Measurements from ENCODE around the gene PDE9A. TPM values are rescaled to one million over a fixed set of nuclear protein-coding genes. Genes with fewer than 3 reads are reported as not detected.

The PDE9A gene
- total and polyA plus RNA-seq, 4 donors = 2.6 to 16.2 (median 7.8) TPM

DNA sequence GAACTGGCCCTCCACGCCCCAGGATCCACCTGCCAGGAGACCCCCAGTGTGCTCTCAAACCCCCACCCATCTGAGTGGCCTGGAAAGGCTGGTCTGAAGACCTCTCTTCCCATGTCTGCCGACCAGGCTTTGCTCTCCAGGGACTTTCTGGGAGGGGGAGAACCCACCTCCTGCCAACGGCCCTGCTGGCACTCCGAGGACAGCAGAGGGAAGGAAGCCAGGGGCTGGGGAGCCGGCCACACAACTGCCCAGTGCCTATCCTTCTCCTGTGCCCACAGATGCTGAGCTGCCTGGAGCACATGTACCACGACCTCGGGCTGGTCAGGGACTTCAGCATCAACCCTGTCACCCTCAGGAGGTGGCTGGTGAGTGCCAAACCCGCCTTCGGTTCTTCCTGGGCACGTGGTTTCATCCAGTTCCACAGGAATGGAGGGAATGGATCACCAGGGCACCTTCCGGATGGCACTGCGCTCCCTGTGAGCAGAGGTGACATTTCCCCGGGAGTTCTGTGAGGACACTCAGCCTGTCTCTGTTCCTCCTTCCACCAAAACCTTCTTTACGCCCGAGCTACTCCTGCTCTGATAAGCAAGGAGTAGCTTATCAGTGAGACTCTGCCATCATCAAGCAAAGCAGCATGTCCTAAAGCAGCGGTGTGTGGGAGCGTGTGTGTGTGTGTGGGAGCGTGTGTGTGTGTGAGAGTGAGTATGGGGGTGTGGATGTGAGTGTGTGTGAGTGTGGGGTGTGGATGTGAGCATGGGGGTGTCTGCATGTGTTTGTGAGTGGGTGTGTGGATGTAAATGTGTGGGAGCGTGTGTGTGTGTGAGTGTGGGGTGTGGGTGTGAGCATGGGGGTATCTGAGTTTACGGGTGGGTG lies 105.5 kb downstream of the PDE9A start:
- WGBS, 2 donors = 58 to 60% methylated on average over 20 of the region's 20 CpGs
- Histone ChIP-seq H3K4me1 (ENCODE audit: control insufficient read depth in 1 of 2, insufficient read depth in 2 of 2, low read length in 2 of 2) (no peaks in the 10 kb centered on the region), H3K36me3 (ENCODE audit: control insufficient read depth in 1 of 2, insufficient read depth in 2 of 2, low read length in 1 of 2) (no peaks in the 10 kb centered on the region), H3K4me3 (ENCODE audit: low read length in 2 of 2) (no peak overlapping the region), H3K27ac (ENCODE audit: low read depth in 1 of 2, low read length in 2 of 2) (no peak overlapping the region), H3K9me3 (ENCODE audit: control insufficient read depth, low read length) (no peaks in the 10 kb centered on the region), H3K27me3 (ENCODE audit: control insufficient read depth in 1 of 2, insufficient read depth in 2 of 2, low read length in 1 of 2) (no peaks in the 10 kb centered on the region)
- no peak for DNase-seq
- ATAC-seq (ENCODE audit: low FRiP score) = no peak
- intact Hi-C loops (cut with DNase I) = no loop called here

DNA sequence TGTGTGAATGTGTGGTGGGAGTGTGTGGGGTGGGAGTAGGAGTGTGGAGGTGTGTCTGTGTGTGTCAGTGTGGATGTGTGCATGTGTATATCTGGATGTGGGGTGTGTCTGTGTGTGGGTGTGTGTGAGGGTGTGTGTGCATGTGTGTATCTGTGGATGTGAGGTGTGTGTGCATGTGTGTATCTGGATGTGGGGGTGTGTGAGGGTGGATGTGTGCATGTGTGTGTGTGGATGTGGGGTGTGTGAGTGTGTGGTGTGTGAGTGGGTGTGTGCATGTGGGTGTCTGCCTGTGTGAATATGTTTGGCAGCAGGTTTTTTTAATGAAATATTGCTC lies 106.1 kb downstream of the PDE9A start:
- Histone ChIP-seq H3K4me1 (ENCODE audit: control insufficient read depth in 1 of 2, insufficient read depth in 2 of 2, low read length in 2 of 2) (no peaks in the 10 kb centered on the region), H3K4me3 (ENCODE audit: low read length in 2 of 2) (no peak overlapping the region), H3K27ac (ENCODE audit: low read depth in 1 of 2, low read length in 2 of 2) (no peak overlapping the region), H3K27me3 (ENCODE audit: control insufficient read depth in 1 of 2, insufficient read depth in 2 of 2, low read length in 1 of 2) (no peaks in the 10 kb centered on the region), H3K9me3 (ENCODE audit: control insufficient read depth, low read length) (no peaks in the 10 kb centered on the region), H3K36me3 (ENCODE audit: control insufficient read depth in 1 of 2, insufficient read depth in 2 of 2, low read length in 1 of 2) (no peaks in the 10 kb centered on the region)
- no peak for ATAC-seq (ENCODE audit: low FRiP score)
- intact Hi-C loops (cut with DNase I) = no loop called here
- DNase-seq = no peak

DNA sequence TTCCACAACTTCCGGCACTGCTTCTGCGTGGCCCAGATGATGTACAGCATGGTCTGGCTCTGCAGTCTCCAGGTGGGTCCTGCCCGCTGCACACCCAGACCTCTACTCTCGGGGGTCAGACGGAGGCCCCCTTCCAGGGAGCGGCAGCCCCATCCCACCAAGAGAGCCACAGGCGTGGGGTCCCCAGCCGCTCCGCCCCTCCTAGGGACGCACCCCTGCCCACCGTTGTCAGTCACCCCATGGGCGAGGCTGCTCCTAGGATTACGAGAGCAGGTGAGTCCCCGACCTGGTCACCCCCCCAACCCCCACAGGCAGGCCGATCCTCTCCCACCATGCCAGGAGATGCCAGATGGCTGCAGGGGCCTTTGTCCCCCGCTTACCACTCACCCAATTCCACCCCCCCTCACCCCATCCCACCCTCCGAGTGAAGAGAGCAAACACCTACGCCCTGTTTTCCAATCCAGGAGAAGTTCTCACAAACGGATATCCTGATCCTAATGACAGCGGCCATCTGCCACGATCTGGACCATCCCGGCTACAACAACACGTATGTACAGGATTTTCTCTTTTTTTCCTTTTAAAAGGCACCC lies 107.0 kb downstream of the PDE9A start:
- DNase-seq (no peak), ATAC-seq (ENCODE audit: low FRiP score) (no peak)
- intact Hi-C loops (cut with DNase I) = no loop called here
- Histone ChIP-seq H3K27me3 (ENCODE audit: control insufficient read depth in 1 of 2, insufficient read depth in 2 of 2, low read length in 1 of 2) (no peaks in the 10 kb centered on the region), H3K4me1 (ENCODE audit: control insufficient read depth in 1 of 2, insufficient read depth in 2 of 2, low read length in 2 of 2) (no peaks in the 10 kb centered on the region), H3K27ac (ENCODE audit: low read depth in 1 of 2, low read length in 2 of 2) (no peak overlapping the region), H3K4me3 (ENCODE audit: low read length in 2 of 2) (no peak overlapping the region), H3K36me3 (ENCODE audit: control insufficient read depth in 1 of 2, insufficient read depth in 2 of 2, low read length in 1 of 2) (no peaks in the 10 kb centered on the region), H3K9me3 (ENCODE audit: control insufficient read depth, low read length) (no peaks in the 10 kb centered on the region)
- 87 to 88% methylated on average over 23 of the region's 23 CpGs for WGBS, 2 donors

DNA sequence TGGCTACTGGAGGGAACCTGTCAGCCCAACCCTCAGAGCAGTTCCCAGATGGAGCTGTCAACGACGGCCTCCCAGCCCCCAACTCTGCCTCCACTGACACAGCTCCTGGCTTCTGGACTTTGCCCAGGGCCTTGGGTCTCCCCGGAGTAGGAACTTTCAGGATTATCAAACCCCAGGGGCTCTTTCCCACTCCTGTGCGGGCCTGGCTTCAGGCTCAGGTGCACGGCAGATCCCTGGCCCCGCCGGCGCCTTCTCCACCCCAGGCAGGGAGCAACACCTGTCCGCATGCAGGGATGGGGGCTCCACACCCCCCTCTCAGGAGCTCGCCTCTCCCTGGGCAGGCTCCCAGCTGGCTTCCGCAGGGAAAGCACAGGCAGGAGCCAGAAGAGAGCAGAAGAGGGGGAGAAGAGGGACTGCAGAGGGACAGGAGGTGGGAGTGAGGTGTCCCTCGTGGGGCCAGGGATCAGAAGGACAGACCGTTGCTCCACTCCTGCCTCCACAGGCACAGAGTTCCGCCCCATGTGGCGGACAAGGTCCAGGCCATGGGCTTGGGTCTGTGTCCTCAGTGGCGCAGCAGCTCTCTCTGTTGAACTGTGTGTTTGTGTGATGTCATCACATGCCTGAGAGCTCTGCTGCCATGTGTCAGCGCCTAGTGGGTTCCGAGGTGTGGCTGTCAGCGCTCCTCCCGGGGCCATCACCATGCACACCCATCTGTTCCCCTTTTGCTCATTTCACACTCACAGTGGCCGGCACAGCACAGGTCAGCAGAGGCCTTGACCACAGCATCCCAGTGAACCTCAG lies 107.7 kb downstream of the PDE9A start:
- Histone ChIP-seq H3K9me3 (ENCODE audit: control insufficient read depth, low read length) (no peaks in the 10 kb centered on the region), H3K36me3 (ENCODE audit: control insufficient read depth in 1 of 2, insufficient read depth in 2 of 2, low read length in 1 of 2) (no peaks in the 10 kb centered on the region), H3K4me1 (ENCODE audit: control insufficient read depth in 1 of 2, insufficient read depth in 2 of 2, low read length in 2 of 2) (no peaks in the 10 kb centered on the region), H3K27ac (ENCODE audit: low read depth in 1 of 2, low read length in 2 of 2) (no peak overlapping the region), H3K27me3 (ENCODE audit: control insufficient read depth in 1 of 2, insufficient read depth in 2 of 2, low read length in 1 of 2) (no peaks in the 10 kb centered on the region), H3K4me3 (ENCODE audit: low read length in 2 of 2) (no peak overlapping the region)
- intact Hi-C loops (cut with DNase I) = no loop called here
- DNase-seq (no peak), ATAC-seq (ENCODE audit: low FRiP score) (no peak)
- 81 to 87% methylated on average over 21 of the region's 21 CpGs for WGBS, 2 donors

DNA sequence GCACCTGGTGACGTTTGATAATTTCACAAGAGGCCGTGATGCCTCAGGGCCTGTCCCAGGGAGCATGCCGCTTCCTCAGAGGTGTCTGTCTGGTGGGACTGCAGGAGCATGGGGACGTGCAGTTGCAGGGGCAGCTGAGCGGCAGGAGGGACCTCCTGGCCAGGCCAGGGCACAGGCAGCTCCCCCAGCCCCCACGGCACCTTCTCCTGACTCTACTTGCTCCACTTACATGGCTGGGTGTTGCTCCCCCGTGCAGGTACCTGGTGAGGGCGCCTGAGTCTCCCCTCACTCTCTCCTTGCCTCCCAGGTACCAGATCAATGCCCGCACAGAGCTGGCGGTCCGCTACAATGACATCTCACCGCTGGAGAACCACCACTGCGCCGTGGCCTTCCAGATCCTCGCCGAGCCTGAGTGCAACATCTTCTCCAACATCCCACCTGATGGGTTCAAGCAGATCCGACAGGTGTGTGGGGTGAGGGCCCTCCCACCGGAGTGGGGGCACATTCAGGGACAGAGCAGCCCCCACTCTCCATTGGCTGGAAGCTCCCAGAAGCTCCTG lies 108.4 kb downstream of the PDE9A start:
- intact Hi-C loops (cut with DNase I) = no loop called here
- no peak for ATAC-seq (ENCODE audit: low FRiP score)
- no peak overlapping the region for H3K27ac ChIP-seq (ENCODE audit: low read depth in 1 of 2, low read length in 2 of 2)
- H3K4me1 ChIP-seq (ENCODE audit: control insufficient read depth in 1 of 2, insufficient read depth in 2 of 2, low read length in 2 of 2) = no peaks in the 10 kb centered on the region
- H3K9me3 ChIP-seq (ENCODE audit: control insufficient read depth, low read length) = no peaks in the 10 kb centered on the region
- H3K4me3 ChIP-seq (ENCODE audit: low read length in 2 of 2) = no peak overlapping the region
- H3K36me3 ChIP-seq (ENCODE audit: control insufficient read depth in 1 of 2, insufficient read depth in 2 of 2, low read length in 1 of 2) = no peaks in the 10 kb centered on the region
- WGBS, 2 donors = 94% methylated on average over 18 of the region's 18 CpGs
- DNase-seq = no peak
- no peaks in the 10 kb centered on the region for H3K27me3 ChIP-seq (ENCODE audit: control insufficient read depth in 1 of 2, insufficient read depth in 2 of 2, low read length in 1 of 2)

DNA sequence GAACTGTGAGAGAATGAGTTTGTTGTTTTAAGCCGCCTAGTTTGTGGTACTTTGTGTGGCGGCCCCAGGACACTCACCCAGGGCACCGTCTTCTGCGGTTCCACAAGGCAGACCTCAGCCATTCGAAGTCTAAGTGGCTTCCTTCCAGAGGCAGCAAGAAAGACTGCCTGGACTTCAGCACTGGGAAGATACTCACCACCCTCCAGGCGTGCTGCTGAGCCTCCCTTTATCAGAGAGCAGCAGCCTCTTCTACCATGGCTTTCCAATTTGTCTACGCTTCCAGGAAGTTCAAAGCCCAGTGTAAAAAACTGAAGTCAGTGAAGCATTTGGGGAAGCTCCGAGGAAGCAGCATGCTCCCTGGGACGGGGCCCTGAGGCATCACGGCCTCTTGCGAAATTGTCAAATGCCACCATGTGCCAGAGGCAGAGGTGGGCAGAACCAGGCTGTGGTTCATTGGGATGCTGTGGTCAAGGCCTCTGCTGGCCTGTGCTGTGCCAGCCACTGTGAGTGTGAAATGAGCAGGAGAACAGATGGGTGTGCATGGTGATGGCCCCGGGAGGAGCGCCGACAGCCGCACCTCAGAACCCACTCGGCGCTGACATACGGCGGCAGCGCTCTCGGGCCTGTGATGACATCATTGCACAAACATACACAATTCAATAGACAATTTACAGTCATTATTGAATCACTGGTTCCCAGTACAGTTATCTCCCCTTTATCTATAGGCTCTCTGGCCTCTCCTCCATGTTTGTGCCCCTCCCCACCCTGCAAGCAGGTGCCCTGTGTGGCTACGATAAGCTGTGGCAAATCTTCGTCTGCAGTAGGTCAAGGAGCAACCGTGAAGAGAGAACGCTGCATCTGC lies 110.4 kb downstream of the PDE9A start:
- WGBS, 2 donors = 94% methylated on average over 25 of the region's 25 CpGs
- DNase-seq (peak in 1 of 2 donors; percentile 75), ATAC-seq (ENCODE audit: low FRiP score) (no peak)
- intact Hi-C loops (cut with DNase I) = no loop called here
- H3K4me1 ChIP-seq (ENCODE audit: control insufficient read depth in 1 of 2, insufficient read depth in 2 of 2, low read length in 2 of 2) = no peaks in the 10 kb centered on the region
- no peak overlapping the region for H3K27ac ChIP-seq (ENCODE audit: low read depth in 1 of 2, low read length in 2 of 2)
- no peak overlapping the region for H3K4me3 ChIP-seq (ENCODE audit: low read length in 2 of 2)
- no peaks in the 10 kb centered on the region for H3K36me3 ChIP-seq (ENCODE audit: control insufficient read depth in 1 of 2, insufficient read depth in 2 of 2, low read length in 1 of 2)
- H3K27me3 ChIP-seq (ENCODE audit: control insufficient read depth in 1 of 2, insufficient read depth in 2 of 2, low read length in 1 of 2) = no peaks in the 10 kb centered on the region
- H3K9me3 ChIP-seq (ENCODE audit: control insufficient read depth, low read length) = no peaks in the 10 kb centered on the region

DNA sequence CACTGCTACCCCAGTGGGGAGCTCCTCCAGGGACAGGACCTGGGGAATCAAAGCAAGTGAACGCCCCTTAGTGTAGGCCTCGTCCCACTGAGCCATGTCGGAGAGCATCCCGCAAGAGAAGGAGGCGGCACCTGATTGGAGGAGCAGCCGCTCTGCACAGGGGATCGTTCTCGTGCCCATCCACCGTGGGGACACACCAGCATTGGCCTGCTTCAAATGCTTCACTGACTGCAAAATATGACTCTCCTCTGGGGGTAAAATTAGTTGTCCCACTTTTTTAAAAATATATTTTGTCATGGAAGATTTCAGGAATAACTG lies 111.0 kb downstream of the PDE9A start:
- H3K4me1 ChIP-seq (ENCODE audit: control insufficient read depth in 1 of 2, insufficient read depth in 2 of 2, low read length in 2 of 2) = no peaks in the 10 kb centered on the region
- H3K9me3 ChIP-seq (ENCODE audit: control insufficient read depth, low read length) = no peaks in the 10 kb centered on the region
- ATAC-seq (ENCODE audit: low FRiP score) (no peak), DNase-seq (no peak)
- no peaks in the 10 kb centered on the region for H3K27me3 ChIP-seq (ENCODE audit: control insufficient read depth in 1 of 2, insufficient read depth in 2 of 2, low read length in 1 of 2)
- no peaks in the 10 kb centered on the region for H3K36me3 ChIP-seq (ENCODE audit: control insufficient read depth in 1 of 2, insufficient read depth in 2 of 2, low read length in 1 of 2)
- WGBS, 2 donors = 95 to 96% methylated on average over 9 of the region's 9 CpGs
- H3K4me3 ChIP-seq (ENCODE audit: low read length in 2 of 2) = no peak overlapping the region
- no peak overlapping the region for H3K27ac ChIP-seq (ENCODE audit: low read depth in 1 of 2, low read length in 2 of 2)
- intact Hi-C loops (cut with DNase I) = no loop called here

DNA sequence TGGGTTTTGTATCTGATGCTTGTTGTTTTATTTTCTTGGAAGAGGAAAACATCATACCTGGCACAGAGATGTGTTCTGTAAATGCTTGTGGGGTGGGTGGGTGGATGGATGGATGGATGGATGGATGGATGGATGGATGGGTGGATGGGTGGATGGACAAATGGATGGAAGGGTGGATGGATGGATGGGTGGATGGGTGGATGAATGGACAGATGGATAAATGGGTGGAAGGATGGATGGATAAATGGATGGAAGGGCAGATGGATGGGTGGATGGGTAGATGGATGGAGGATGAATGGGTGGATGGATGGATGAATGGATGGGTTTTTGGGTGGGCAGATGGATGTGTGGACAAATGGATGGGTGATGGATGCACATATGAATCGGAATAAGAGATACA lies 111.5 kb downstream of the PDE9A start:
- Histone ChIP-seq H3K27ac (ENCODE audit: low read depth in 1 of 2, low read length in 2 of 2) (no peak overlapping the region), H3K27me3 (ENCODE audit: control insufficient read depth in 1 of 2, insufficient read depth in 2 of 2, low read length in 1 of 2) (no peaks in the 10 kb centered on the region), H3K4me3 (ENCODE audit: low read length in 2 of 2) (no peak overlapping the region), H3K4me1 (ENCODE audit: control insufficient read depth in 1 of 2, insufficient read depth in 2 of 2, low read length in 2 of 2) (no peaks in the 10 kb centered on the region), H3K9me3 (ENCODE audit: control insufficient read depth, low read length) (no peaks in the 10 kb centered on the region), H3K36me3 (ENCODE audit: control insufficient read depth in 1 of 2, insufficient read depth in 2 of 2, low read length in 1 of 2) (no peaks in the 10 kb centered on the region)
- no peak for DNase-seq
- WGBS, 2 donors = 93 to 95% methylated on average over 1 of the region's 1 CpG
- intact Hi-C loops (cut with DNase I) = no loop called here
- ATAC-seq (ENCODE audit: low FRiP score) = no peak
